HuH-7 (cell line): ENCODE measurements around the gene PXDN.

Experiments
- DNase-seq: peaks from one replicate; pipeline ENCODE4 v3.0.0; 2011; ENCODE audit warnings: low spot score

Gene PXDN

DNA sequence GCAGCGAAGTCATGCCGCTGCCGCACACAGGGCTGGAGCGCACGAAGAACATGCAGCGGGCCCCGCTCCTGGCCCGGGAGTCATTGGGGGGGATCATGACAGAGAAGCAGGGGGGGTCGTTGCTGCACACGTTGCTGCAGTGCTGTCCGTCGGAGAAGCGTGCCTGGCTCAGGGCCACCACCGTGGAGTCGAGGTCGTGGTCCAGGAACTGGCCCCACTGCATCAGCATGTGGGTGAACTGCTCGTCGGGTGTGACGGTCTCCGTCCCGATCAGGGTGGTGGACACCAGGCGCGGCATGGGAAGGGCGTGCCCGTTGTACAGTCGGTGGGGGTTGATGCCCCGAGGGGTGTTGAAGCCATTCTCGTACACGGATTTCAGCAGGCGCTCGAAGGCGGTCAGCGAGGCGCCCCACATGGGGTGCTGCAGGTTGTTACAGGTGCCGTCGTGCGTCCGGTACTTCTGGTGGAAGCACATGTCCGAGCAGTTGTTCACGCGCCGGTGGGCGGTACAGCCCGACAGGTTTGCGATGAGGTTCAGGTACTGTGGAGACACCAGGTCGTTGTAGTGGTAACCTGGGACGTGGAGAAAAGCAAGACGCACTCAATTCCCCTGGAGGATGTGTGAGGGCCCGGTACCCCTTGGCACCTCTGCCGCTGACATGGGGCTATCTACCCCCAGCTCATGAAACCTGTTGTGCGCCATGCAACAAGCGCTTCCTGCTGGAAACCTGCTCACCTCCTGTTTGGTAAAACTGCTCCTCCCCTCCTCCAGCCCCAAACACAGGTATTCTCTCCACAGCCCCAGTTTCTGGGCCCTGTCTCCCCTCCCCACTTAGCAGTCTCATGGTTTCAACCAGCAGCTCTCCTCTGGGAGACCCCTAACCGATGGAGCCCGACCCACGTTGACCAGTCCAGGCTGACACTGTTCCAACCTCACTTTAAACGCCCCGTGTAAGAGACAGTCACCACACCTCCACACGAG, 94.9 kb downstream of the PXDN start:
- DNase-seq, result no peak

DNA sequence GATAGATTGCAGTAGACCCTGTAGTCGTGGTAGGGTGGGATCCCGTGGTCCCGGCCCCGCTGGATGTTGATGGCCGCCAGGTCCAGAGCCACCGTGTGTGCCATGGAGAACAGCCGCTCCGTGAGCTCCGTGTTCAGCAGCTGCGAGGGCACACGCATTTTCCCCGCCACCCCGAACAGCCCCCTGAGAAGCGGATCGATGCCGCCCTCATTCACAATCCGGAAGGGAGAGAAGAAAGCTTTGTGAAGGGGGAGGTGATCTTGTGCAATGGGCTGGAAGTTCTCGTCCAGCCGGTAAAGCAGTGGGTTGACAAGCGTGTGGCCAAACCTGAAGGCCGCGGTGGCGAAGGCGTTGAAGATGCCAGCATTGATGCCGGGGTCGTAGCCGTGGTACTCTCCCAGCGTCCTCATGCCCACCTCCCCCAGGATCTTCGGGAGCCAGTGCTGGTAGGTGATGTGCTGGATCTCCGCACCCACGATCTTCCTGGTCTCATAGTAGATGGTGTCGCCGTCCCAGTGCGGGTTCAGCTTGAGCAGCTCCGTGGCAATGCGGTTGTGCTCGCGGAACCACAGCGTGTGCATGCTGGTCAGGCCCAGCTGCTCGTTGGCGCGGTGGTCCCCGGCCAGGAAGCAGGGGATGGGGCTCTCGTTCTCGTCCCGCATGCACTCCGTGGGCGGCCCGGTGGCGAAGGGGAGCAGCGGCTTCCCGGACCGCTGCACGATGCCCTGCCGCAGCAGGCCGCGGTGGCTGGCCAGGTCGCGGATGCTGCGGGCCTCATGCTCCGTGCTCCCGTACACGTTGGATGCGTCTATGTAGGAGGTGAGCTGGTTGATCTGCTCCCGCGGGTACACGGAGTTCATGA, 95.8 kb downstream of the PXDN start:
- no peak for DNase-seq

DNA sequence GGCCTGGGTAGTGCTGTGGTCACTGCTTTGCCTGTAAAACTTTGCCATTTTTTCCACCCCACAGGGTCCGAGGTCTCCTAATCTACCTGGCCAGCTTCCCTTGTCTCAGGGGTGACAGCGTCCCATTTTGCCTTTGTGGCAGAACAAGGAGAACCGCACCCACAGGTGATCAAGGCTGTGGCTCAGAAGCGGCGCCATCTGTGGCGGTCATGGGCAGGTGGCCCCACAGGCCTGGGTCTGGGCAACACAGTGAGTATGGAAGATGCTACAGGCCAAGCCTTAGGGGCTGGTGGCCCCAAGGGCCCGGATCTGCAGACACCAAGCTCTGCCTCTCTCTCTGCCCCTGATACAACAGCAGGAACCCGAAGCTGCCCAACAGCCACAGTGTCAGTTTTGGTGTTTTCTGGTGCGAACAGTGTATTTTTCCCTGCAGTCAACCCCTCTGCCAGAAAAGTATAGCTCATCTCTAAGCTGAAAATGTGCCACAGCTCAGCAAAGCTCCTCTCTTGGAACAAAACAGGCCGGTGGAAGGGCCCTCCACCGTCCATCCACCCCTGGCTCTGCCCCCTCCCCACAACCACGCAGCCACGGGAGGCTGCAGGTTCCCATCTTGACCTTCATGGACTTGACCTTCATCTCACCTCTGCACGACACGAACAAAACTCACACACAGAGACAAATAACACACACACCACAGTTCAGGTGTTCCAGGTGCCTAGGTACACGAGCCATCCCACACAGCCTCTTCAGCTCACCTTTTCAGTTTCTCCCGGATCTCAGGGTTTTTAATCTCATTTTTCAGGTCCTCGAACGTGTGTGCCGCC, 96.7 kb downstream of the PXDN start:
- no peak for DNase-seq

DNA sequence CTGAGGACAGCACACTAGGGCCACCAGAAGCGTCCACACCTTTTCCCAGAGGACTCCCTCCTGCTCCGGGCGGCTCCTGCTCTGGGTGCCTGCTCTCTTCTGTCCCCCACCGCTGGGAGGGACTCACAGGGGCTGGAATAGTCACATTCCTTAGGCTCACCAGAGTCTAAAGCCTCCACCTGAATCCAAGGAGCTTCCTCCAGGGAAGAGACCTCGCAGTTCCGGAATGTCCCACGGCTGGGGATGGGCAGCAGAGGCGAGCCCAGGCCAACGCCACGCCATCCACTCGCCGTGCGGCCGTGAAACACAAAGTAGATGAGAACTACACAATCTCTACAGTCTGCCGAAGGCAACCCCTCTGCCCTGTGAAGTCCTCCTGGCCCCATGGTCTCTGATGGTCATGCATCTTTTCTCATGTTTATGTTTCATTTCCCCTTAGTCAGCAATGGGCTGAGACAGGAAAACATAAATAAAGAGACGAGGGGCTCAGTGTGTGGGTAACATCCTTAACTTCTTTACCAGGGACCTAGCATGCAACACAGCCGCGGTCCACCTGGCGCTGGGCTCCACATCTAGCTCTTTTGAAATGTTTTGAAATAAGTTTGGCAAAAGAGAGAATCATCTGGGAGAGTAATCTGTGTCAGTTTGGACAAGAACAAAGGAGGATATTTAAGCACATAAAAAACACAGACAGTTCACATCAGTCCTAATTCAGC, 98.4 kb downstream of the PXDN start:
- no peak for DNase-seq

DNA sequence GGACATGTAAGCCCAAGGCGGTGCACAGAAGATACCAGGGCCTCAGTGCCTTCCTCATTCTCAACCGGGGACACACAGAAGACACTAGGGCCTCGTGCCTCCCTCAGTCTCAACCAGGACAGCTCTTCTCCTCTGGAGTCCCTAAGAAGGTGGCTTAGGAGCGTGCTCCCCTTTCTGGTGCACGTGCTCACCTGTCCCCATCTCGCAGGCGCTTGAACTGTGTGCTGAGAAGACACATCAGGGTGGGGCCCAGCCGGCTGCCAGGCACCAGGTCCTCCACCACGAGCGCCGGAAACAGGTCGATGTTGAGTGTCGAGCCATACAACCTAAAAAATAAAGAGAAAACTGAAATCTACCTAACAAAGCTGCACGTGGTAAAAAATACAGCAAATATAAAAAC, 99.9 kb downstream of the PXDN start:
- no peak for DNase-seq

DNA sequence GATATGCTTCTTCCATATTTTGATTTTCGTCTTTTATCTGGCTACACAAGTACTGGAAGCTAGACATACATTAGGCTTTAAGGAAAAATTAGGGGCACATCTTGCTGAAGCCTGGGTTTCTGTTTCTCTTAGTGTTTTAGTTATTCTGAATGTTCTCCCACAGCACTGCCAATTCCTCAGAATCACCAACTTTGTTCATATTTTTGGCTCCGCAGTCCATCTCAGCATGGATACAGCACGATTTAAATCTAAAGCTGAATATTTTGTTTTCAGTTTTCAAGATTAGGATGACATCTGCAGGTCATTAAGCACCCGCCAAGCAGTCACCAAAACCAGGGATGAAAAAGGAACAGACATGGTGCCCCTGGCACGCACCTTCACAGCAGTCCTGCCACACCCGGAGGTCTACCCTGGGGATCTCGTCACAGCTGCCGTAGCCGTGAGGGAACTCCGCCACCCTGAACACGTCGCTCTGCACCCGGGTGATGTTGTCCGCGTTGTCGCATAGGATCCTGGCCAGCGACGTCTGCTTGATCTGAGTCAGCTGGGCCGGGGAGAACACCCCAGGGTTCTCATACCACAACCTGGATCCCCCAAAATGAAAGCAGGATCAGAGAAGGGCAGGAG, 101.2 kb downstream of the PXDN start:
- no peak for DNase-seq

DNA sequence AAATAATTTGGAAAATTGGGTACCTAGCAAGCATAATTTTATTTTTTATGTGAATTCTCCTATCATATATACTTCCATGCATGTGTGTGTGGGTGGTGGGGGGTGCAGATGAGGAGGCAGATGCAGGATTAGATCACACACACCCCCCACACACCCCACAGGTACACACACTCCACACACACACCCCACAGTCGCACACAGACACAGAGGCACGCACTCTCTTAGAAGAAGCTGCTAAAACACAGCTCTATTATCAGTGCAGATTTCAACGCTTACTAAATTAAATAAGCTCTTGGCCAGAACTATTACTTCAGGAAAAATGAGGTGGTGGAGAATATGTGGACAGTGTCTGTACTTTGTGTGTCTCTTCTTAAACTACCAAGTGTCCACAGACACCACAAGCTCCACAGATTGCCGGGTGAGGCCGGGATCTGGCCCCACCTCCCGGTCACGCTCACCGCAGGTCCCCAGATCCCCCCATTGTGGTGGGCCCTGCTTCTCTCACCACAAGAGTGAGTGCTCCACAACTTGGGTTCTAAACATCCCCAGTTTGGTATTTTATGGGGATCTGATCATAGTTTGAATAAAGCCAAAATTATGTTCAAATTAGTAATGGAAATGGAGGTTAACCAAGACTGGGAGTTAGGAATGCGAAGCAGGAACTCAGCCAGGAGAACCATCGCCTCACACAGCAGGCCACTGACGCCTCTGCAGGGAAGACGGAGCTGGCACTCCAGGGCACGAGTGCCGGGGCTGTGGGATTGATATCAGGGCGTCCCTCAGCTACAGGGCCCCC, 102.1 kb downstream of the PXDN start:
- DNase-seq, result no peak

DNA sequence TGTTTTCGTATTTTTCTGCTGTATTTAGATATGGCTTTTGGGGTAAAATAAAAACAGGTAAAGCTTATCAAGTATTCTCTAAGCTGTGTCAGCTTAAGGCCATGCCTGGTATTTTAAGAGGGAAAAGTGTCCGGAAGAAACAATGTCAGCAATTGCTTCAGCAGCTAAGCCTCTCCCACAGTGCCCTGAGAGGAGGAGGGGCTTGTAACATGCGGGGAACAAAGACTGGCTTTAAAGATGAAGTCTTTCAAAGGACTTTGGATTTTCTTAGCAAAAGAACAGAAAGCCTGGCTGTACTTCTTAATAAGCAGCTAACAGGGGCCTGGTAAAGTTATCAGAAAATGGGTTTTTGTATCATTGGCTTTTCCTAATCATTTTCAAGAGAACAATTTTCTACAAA, 102.8 kb downstream of the PXDN start:
- peak; percentile 19 for DNase-seq

DNA sequence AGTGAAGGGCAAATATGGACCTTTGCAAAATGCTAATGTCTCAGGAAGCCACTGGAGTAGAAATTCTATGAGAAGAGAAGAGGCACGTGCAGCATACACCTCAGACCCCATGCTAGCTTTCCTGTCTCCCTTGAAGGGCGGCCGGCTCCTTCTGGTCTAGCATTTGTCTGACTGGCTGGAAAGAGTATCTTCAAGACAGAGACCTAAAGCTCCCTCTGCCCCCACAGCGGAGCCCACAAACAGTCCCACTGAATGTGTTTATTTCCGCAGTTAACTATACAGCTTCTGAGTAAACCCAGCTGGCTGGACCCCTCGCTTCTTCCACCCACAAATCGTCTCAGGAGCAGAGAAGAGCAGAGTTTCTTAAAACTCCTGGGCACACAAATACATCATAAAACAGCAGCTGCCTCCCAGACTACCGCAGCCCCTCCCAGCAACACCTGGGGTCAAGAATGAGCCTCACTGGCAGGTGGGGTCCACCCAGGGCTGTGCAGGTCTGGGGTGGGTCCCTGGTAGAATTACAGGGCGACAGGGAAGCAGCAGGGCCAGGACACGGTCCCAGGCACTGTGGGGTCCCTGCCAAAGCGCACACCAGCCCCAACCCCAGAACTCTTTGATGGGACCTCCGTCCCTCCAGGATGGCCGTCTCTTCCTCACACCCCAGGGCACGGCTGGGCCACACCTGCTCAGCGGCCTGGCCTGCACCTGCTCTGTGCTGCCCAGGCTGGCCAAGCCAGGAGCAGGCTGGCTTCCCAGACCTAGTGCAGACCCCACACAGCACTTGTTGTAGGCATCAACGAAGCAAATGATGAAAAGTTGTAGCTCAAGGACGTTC, 103.8 kb downstream of the PXDN start:
- DNase-seq, result no peak

DNA sequence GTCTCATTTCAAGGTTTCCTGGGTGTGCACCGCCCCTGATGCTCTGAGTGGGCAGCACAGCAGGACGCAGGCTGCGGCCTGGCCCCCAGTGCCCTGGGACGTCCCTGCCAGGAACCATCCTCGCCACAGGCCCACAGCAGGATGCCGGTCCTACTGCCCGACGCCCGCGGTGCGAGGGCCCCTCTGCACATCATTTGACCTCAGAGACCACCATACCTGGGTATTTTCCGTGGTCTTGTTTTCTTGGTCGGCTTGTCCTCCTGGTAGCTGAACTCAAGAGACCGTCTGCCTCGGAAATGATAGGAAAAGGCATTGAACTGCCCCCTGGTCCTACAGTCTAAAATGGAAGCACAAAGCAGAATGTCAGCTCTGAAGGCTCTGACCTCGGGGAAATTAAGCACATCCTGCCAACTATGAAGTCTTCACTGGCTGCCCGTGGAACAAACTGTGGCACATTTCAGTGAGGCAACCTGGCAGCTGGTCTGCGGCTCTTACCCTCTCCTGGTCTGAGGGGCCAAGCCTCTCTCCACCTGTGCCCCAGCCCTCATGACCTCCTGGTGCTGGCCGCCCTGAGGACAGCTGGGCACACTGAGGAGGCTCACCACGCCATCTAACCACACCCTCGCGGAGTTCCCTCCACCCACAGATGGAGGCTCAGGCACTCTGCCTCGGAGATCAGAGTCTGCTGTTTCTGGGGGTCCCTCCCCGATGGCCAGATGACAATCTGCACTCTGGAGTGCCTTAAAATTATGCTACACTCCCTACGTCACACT, 105.0 kb downstream of the PXDN start:
- DNase-seq, result no peak

DNA sequence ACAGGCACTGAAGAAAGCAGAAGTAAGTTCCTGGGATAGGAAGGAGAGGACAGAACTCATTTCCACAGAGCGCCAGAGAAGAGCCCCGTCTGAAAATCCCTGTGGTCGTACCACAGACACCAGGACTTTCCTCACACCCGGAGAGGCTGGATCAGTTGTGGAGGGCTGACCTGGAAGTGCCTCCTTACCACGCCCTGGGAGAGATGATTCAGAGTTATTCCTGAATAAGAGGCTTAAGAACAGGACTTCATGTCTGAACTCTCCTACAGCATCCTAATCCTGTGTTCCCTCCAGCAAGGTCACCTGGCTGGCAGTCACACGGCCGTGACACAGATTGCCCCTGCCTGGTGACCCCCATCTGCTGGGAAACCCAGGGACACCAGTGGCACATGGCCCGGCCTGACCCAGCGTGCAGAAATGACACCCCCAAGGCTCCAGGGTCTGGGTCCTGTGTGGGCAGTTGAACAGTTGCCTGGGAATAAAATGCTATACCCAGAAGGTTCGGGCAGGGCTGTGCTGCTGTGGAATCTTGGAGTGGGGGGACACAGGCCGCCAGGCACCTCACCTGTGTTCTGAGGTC, 105.9 kb downstream of the PXDN start:
- DNase-seq, result no peak

DNA sequence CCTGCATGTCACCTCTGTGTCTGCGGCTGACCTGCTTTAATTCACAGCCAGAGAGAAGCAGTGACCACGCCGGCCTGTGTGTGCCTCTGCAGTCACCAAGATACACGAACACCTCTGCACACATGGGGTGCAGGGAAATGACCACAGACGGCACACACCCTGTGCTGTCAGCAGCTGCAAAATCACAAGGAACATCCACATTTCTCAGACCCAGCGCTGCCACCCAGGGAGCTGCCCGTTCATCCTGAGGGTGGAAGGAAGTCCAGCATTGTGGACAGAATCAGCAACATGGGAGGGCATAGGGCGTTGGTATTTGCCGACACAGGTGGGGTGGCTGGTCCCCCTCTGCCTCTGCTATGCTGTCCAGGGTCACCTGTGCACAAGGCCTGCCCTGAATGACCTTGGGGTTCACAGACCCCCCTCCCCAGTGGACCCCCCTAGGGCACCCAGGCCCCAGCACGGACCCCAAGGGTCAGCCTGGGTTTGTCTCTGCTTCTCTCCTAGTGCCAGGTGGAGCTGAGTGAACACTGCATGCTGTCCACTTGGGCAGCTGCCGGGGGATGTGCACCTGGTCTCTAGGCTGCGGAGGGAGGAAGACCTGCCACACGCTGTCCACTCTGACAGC, 107.4 kb downstream of the PXDN start:
- DNase-seq, result no peak

DNA sequence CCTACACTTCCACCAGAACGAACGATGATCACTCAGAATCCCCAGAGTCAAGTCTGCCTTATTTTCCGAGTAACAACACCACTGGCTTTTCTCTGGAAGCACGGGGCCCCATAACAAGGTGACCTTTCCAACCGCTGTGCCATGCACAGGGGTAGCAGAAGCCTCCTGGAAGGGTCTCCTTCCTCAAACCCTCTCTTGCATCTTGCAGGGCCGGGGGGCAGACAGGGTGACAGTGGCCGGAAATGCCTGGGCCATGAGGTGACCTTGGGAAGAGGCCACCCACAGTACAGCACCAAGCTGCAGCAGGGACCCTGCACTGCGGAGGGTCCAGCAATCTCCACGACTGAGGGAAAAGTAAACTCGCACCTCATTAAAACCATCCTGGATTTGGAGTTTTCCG, 108.5 kb downstream of the PXDN start:
- DNase-seq, result no peak

DNA sequence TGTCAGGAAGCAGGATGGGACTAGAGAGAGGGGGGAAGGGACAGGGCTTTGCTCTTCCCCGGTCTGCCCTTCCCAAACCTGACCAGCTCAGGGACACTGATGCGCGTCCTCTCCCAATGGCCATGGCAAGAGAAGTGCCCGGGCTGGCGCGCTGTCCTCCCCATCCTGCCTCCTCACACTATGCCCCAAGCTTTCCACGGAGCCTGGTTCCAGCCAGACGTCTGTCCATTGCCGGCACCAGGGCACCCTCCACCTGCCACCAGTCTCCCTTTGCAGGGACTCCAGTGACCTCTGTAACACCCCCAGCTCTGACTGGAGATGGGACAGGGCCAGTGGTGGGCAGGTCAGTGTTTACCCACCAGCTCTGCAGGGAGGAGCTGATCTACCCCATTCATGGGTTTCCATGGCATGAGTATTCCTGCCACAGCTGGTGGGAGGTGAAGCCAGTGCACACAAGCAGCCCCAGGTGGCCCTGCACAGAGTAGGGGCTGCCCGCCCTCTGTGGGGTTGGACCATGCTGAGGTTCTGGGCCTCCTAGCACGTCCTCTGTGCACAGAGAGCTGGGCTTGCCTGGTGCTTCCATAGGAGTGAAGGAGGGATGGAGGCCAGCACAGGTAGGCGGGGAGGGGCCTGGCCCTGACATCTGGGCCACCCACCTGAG, 109.5 kb downstream of the PXDN start:
- DNase-seq, result no peak

DNA sequence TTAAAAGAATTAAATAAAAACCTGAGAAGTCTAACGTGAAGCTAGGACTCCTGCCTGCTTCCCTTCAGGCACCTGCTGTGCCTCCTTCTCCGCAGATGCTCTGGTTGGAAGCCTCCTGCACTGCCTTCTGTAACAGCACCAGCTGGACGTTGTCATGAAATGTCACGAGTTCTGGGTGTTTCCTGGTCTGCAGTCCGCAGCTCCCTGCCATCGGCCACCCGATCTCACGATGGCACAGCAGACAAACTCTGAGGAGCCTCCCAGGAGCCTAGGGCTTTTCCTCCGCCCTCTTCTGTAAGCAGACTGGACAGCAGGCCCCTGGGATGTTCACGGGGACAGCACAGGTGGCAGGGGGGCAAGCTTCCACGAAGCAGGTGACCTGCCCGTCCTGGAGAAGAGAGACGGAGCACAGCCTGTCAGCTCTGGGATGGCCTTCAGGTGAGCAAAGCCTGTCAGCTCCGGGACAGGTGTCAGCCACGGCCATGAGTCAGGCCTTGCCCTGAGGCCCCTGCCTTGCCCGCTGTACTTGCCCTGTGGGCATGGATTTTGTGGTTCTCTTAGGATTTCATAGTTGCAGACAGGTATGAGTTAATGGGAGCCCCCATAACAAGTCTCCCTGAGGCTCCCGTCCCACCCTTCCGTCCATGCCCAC, 110.3 kb downstream of the PXDN start:
- no peak for DNase-seq

DNA sequence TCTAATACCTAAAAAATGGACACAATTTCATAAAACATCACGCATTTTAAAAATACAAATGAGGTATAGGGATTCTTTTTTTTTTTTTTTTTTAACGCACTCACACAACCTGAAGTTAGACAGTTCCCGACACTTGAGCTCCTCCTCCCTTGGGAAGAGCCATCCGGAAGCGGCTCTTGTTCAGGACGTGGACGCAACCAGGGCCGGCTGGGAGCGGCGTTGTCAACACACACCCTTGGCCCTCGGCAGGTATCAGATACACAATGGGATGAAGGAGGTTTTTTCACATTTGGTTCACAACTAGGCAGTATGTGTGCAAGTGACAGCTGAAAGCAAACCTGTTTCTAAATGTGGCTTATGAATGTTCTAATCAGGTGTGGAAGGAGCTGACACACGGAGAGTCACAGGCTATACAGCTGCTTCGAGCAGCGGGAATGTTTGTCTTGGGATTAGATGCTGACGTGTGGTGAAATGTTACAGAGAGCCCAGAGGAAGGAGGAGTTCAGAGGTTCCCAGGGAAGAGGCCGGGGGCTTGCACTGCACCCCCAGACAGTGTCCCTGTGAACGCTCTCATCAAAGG, 111.1 kb downstream of the PXDN start:
- DNase-seq, result no peak
